Stimulated activated naive CD8-positive, alpha-beta T cell treated with anti-CD3 and anti-CD28 coated beads, Interleukin-15, amount 100 ng/mL, for 72 hours (primary cell): ENCODE data around the gene SCGB1A1.
A peak's percentile ranks its signal among the peaks of the same experiment; 100 is the strongest.
"Not testable (repeated sequence)": the region's sequence is repeated elsewhere in the genome, so short reads cannot be mapped to it uniquely, and the experiment has no call there.

Experiments
- ATAC-seq: fragments of 150-1000 bp; cut with Tn5 transposase; 2 replicates; pipeline ENCODE4 v1.10.0; 2021; ENCODE audit warnings: mild to moderate bottlenecking, moderate library complexity
- DNase-seq, 2 donors: peaks; one replicate each; pipeline ENCODE4 v3.0.0; 2021 to 2022
- H3K27ac Mint-ChIP-seq, 2 donors: one replicate each; pipeline ENCODE4 v1.8.0; 2022; ENCODE audit warnings: mild to moderate bottlenecking in 2 of 2, mixed read lengths in 2 of 2, moderate library complexity in 2 of 2
- H3K27me3 Mint-ChIP-seq: one replicate; pipeline ENCODE4 v1.8.0; 2022; ENCODE audit warnings: mixed read lengths
- H3K4me1 Mint-ChIP-seq: one replicate; pipeline ENCODE4 v1.8.0; 2022; ENCODE audit warnings: mild to moderate bottlenecking, mixed read lengths
- H3K4me3 Mint-ChIP-seq, 2 donors: one replicate each; pipeline ENCODE4 v1.8.0; 2022; ENCODE audit warnings: mild to moderate bottlenecking in 2 of 2, mixed read lengths in 2 of 2, moderate library complexity in 1 of 2
- H3K9me3 Mint-ChIP-seq, 2 donors: one replicate each; pipeline ENCODE4 v1.8.0; 2022; ENCODE audit warnings: mixed read lengths in 2 of 2

Gene SCGB1A1

DNA sequence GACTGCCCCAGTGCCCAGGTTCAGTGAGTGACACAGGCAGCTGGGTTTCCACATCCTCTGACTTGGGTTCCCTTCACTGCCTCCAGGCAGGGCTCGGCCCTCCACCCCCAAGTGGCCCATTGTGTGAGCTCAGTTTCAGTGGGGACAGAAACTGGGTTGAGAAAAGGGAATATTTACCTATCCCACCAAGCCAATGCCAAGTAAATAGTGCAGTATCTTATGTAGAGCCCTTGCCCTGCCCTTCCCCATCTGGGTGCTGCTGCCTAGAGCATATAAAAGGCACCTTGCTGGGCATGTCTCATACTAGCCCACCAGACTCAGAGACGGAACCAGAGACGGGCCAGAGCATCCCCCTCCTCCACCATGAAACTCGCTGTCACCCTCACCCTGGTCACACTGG lies at the start of gene SCGB1A1:
TSS of gene SCGB1A1 (plus strand) at position 301 of the 400 bp plus-strand sequence. CDS start at position 364, 63 bp downstream.
- no peak for ATAC-seq
- DNase-seq, result no peak
- Mint-ChIP-seq H3K4me3 (no peak within 1 kb of the TSS), H3K4me1 (no peaks in the 10 kb centered on the region), H3K27ac (peak within 1 kb of the TSS; percentile 9 to 91), H3K27me3 (peaks cover 6% of the 10 kb centered on the region), H3K9me3 (no peaks in the 10 kb centered on the region)

DNA sequence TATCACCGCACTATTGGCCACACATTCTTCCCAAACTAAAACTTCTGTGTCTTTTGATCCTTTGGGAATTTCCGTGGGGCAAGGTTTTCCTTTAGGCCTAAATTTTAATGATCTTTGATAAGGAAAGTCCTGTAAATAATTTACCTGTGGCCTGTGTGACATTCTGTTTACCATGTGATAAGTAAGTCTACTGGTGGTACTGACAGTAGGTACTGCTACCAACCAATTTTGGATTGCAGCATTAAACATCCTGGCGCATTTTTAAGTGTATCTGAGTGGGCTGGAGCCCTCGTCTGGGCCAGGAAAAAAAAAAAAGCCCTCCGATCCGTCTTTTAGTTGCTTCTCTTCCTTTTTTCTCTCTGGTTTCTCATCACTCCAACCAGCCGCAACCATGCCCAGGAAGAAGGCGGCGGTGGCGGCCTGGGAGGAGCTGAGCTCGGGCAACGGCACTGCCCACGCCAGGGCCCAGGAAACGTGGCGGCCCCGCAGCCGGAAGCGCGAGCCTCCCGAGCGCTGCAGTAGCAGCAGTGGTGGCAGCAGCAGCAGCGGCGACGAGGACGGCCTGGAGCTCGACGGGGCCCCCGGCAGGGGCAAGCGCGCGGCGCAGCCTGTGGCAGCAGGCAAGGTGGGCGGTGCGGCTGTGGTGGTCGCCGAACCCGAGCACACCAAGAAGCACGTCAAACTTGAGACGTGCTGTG lies 47.9 kb upstream of the SCGB1A1 start:
- Mint-ChIP-seq H3K4me1 (peaks cover 29% of the 10 kb centered on the region), H3K27ac (peak overlapping the region; percentile 96 to 99), H3K9me3 (no peaks in the 10 kb centered on the region), H3K27me3 (no peaks in the 10 kb centered on the region), H3K4me3 (peak overlapping the region; percentile 84 to 87)
- DNase-seq (peak; percentile 47 to 68), ATAC-seq (peak; percentile 94)

DNA sequence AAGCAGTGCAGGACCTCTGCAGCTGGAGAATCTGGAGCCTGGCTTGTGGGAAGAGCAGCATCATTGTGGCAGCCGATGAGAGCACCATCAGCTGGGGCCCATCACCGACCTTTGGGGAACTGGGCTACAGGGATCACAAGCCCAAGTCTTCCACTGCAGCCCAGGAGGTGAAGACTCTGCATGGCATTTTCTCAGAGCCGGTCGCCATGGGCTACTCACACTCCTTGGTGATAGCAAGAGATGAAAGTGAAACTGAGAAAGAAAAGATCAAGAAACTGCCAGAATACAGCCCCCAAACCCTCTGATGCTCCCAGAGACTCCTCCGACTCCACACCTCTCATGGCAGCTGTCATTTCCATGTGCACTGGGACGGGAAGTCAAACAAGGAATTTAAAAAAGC lies 46.0 kb upstream of the SCGB1A1 start:
- Mint-ChIP-seq H3K9me3 (no peaks in the 10 kb centered on the region), H3K4me1 (peaks cover 29% of the 10 kb centered on the region), H3K4me3 (peak overlapping the region in 1 of 2 donors; percentile 38), H3K27me3 (no peaks in the 10 kb centered on the region), H3K27ac (no peak overlapping the region)
- ATAC-seq (peak; percentile 56), DNase-seq (no peak)

GRCh38 chr11:62373464-62374119 lies 45.2 kb upstream of the SCGB1A1 start:
- Mint-ChIP-seq H3K9me3 (no peaks in the 10 kb centered on the region), H3K4me3 (no peak overlapping the region), H3K27ac (no peak overlapping the region)

GRCh38 chr11:62374801-62375200 lies 44.0 kb upstream of the SCGB1A1 start:
- H3K4me3 Mint-ChIP-seq, result no peak overlapping the region
- H3K27ac Mint-ChIP-seq, result no peak overlapping the region
- H3K9me3 Mint-ChIP-seq, result no peaks in the 10 kb centered on the region
- H3K4me1 Mint-ChIP-seq, result peaks cover 29% of the 10 kb centered on the region
- no peaks in the 10 kb centered on the region for H3K27me3 Mint-ChIP-seq
- ATAC-seq, result no peak
- no peak for DNase-seq

More at GRCh38 chr11:62373464-62374119, 45.2 kb upstream of the SCGB1A1 start:
- no peaks in the 10 kb centered on the region for H3K27me3 Mint-ChIP-seq
- no peak for DNase-seq
- ATAC-seq, result no peak
- H3K4me1 Mint-ChIP-seq, result peaks cover 29% of the 10 kb centered on the region

DNA sequence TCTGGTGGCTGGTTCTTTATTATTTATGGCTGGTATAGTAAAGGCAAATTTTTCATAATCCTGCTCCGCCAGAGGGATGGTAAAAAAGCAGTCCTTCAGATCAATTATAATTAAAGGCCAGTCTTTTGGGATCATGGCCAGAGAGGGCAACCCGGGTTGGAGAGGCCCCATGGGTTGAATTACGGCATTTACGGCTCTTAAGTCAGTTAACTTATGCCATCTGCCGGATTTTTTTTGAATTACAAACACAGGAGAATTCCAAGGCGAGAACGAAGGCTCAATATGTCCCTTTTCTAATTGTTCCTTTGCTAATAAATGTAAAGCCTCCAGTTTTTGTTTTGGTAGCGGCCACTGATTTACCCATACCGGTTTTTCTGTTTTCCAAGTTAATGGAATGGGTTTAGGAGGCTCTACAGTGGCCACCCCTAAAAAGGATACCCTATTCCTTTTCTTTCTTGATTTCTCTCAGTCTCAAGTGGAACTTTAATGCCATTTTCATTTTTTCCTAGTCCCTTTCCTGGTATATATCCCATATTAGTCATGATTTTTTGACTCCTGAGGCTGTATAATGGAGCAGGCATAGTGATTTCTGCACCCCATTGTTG lies 40.3 kb upstream of the SCGB1A1 start:
- H3K4me3 Mint-ChIP-seq, ATAC-seq, DNase-seq, H3K27me3 Mint-ChIP-seq, H3K9me3 Mint-ChIP-seq, H3K27ac Mint-ChIP-seq: not testable (repeated sequence)
- H3K4me1 Mint-ChIP-seq, result peaks cover 10% of the 10 kb centered on the region

- not testable (repeated sequence) for H3K27me3 Mint-ChIP-seq, ATAC-seq, DNase-seq, H3K4me1 Mint-ChIP-seq, H3K9me3 Mint-ChIP-seq, H3K4me3 Mint-ChIP-seq
- peak overlapping the region in 1 of 2 donors; percentile 47 for H3K27ac Mint-ChIP-seq
These were observed 39.2 kb upstream of the SCGB1A1 start for GRCh38 chr11:62379586-62379985.

- peak; percentile 78 for ATAC-seq
- peak; percentile 53 to 55 for DNase-seq
- not testable (repeated sequence) for H3K4me3 Mint-ChIP-seq, H3K4me1 Mint-ChIP-seq, H3K9me3 Mint-ChIP-seq, H3K27me3 Mint-ChIP-seq, H3K27ac Mint-ChIP-seq
These were observed 38.0 kb upstream of the SCGB1A1 start for GRCh38 chr11:62380821-62381245.

DNA sequence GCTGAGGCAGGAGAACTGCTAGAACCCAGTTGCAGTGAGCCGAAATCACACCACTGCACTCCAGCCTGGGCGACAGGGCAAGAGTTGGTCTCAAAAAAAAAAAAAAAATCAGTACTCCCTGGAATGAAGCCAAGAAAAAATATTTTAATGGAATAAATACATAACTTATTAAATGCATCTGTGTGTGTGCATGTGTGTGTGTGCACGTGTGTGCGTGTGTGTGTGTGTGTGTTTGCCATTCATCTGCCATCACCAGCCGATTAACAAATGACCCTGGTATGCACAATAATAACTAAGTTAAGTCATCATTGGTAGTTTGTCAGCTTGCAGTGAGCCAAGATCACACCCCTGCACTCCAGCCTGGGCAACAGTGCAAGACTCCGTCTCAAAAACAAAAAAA lies 35.0 kb upstream of the SCGB1A1 start:
- ATAC-seq (no peak), DNase-seq (no peak)
- H3K9me3 Mint-ChIP-seq, result no peaks in the 10 kb centered on the region
- H3K27ac Mint-ChIP-seq, result no peak overlapping the region
- no peaks in the 10 kb centered on the region for H3K27me3 Mint-ChIP-seq
- no peak overlapping the region for H3K4me3 Mint-ChIP-seq
- peaks cover 15% of the 10 kb centered on the region for H3K4me1 Mint-ChIP-seq

- not testable (repeated sequence) for H3K27ac Mint-ChIP-seq, ATAC-seq
These were observed 32.8 kb upstream of the SCGB1A1 start for GRCh38 chr11:62386083-62386482.

DNA sequence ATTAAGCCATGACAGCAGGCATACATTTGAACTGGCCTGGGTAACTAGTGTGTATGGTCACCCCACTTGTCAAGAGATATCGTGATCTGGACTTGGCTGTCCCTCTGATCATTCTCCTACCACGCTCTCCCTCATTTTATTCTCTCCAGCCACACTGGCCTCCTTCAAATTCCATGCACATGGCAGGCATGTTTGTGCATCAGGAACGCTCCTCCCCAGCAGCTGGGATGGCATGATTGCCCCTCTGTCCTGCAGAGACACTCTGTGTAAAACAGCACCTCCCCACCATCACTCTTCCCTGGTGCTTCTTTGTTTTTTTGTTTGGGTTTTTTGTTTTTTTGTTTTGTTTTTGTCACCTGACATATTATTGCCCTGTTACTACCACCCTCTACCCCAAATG lies 31.5 kb upstream of the SCGB1A1 start:
- ATAC-seq (no peak), DNase-seq (no peak)
- H3K9me3 Mint-ChIP-seq, result no peaks in the 10 kb centered on the region
- H3K27me3 Mint-ChIP-seq, result no peaks in the 10 kb centered on the region
- no peak overlapping the region for H3K27ac Mint-ChIP-seq
- peaks cover 9% of the 10 kb centered on the region for H3K4me1 Mint-ChIP-seq
- H3K4me3 Mint-ChIP-seq, result no peak overlapping the region

More at GRCh38 chr11:62386083-62386482, 32.8 kb upstream of the SCGB1A1 start:
- DNase-seq, H3K9me3 Mint-ChIP-seq, H3K27me3 Mint-ChIP-seq, H3K4me3 Mint-ChIP-seq, H3K4me1 Mint-ChIP-seq: not testable (repeated sequence)

- H3K27me3 Mint-ChIP-seq, result no peaks in the 10 kb centered on the region
These were observed 29.8 kb upstream of the SCGB1A1 start for GRCh38 chr11:62388999-62389398.

GRCh38 chr11:62390237-62390636 lies 28.6 kb upstream of the SCGB1A1 start:
- Mint-ChIP-seq H3K9me3 (no peaks in the 10 kb centered on the region), H3K4me3 (no peak overlapping the region), H3K27me3 (no peaks in the 10 kb centered on the region), H3K27ac (no peak overlapping the region), H3K4me1 (peaks cover 30% of the 10 kb centered on the region)
- ATAC-seq, result no peak
- no peak for DNase-seq

More at GRCh38 chr11:62388999-62389398, 29.8 kb upstream of the SCGB1A1 start:
- Mint-ChIP-seq H3K27ac (no peak overlapping the region), H3K9me3 (no peaks in the 10 kb centered on the region), H3K4me3 (no peak overlapping the region), H3K4me1 (peaks cover 19% of the 10 kb centered on the region)
- no peak for DNase-seq
- no peak for ATAC-seq

GRCh38 chr11:62390722-62391121 lies 28.1 kb upstream of the SCGB1A1 start:
- H3K9me3 Mint-ChIP-seq, result no peaks in the 10 kb centered on the region
- no peak overlapping the region for H3K4me3 Mint-ChIP-seq
- H3K27me3 Mint-ChIP-seq, result no peaks in the 10 kb centered on the region
- DNase-seq, result no peak
- ATAC-seq, result no peak
- H3K27ac Mint-ChIP-seq, result no peak overlapping the region
- peaks cover 32% of the 10 kb centered on the region for H3K4me1 Mint-ChIP-seq

- H3K27me3 Mint-ChIP-seq, result no peaks in the 10 kb centered on the region
- no peak overlapping the region for H3K27ac Mint-ChIP-seq
- ATAC-seq, result no peak
- peaks cover 32% of the 10 kb centered on the region for H3K4me1 Mint-ChIP-seq
- no peak for DNase-seq
- H3K9me3 Mint-ChIP-seq, result no peaks in the 10 kb centered on the region
- H3K4me3 Mint-ChIP-seq, result no peak overlapping the region
These were observed 27.0 kb upstream of the SCGB1A1 start for GRCh38 chr11:62391642-62392425.
